Activated CD8-positive, alpha-beta memory T cell treated with anti-CD3 and anti-CD28 coated beads, Interleukin-2, amount 50 U/mL, for 1 hour (primary cell): ENCODE data around the gene LAMTOR4.

Experiments
- DNase-seq: peaks from one replicate; pipeline ENCODE4 v3.0.0-alpha.2; 2020; ENCODE audit errors: extremely low read depth

Gene LAMTOR4

DNA sequence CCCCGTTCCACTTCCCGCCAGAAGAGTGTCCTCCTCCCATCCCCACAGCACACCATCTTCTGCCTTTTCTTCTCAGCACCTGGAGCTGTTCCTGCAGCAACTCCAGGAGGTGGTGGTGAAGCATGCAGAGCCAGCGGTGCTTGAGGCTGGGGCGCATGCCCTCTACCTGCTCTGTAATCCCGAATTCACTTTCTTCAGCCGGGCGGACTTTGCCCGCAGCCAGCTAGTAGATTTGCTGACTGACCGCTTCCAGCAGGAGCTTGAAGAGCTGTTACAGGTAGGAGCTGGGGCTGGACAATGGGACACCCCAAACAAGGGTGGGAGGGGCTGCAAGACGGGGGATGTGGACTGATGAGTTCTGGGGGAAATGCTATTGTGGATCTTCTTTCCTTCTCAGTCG lies 52.0 kb downstream of the LAMTOR4 start:
- no peak for DNase-seq
